Activated naive CD8-positive, alpha-beta T cell treated with anti-CD3 and anti-CD28 coated beads for 36 hours (primary cell): ENCODE measurements around the gene HOXC5. TPM values are rescaled to one million over a fixed set of nuclear protein-coding genes. Genes with fewer than 3 reads are reported as not detected.

Experiments
- DNase-seq: peaks from one replicate; pipeline ENCODE4 v3.0.0; 2021
- H3K27ac Mint-ChIP-seq: one replicate; pipeline ENCODE4 v1.8.0; 2022; ENCODE audit warnings: mild to moderate bottlenecking, moderate library complexity, mixed read lengths
- H3K27me3 Mint-ChIP-seq: one replicate; pipeline ENCODE4 v1.8.0; 2022; ENCODE audit warnings: mild to moderate bottlenecking, mixed read lengths
- H3K36me3 Mint-ChIP-seq: one replicate; pipeline ENCODE4 v1.8.0; 2021; ENCODE audit warnings: mild to moderate bottlenecking, mixed read lengths
- H3K4me1 Mint-ChIP-seq: one replicate; pipeline ENCODE4 v1.8.0; 2021; ENCODE audit warnings: mixed read lengths
- H3K4me3 Mint-ChIP-seq: one replicate; pipeline ENCODE4 v1.8.0; 2022; ENCODE audit warnings: mild to moderate bottlenecking, moderate library complexity, mixed read lengths
- H3K9me3 Mint-ChIP-seq: one replicate; pipeline ENCODE4 v1.8.0; 2022; ENCODE audit warnings: mixed read lengths
- total RNA-seq, 2 experiments: library from RNA; stranded (reverse); gene quantifications; one replicate each; pipeline ENCODE4 v1.2.3, GENCODE V29; 2021

HOXC5 gene
- total RNA-seq, 2 experiments from 2014 or later: not detected

GRCh38 chr12:54082397-54082892, 49.6 kb downstream of the HOXC5 start:
- no peaks in the 10 kb centered on the region for H3K36me3 Mint-ChIP-seq
- H3K4me1 Mint-ChIP-seq: peaks cover 19% of the 10 kb centered on the region
- peak overlapping the region; percentile 93 for H3K27ac Mint-ChIP-seq
- DNase-seq: peak; percentile 32
- no peaks in the 10 kb centered on the region for H3K9me3 Mint-ChIP-seq
- H3K4me3 Mint-ChIP-seq: peak overlapping the region; percentile 83
- peaks cover 5% of the 10 kb centered on the region for H3K27me3 Mint-ChIP-seq

Other genes with a start within 250 kb of the HOXC5 start
- gene HOXC13, start 94.2 kb upstream of the HOXC5 start, total RNA-seq: not detected
- gene HOXC12, start 78.1 kb upstream of the HOXC5 start, total RNA-seq: not detected
- gene HOXC11, start 59.9 kb upstream of the HOXC5 start, total RNA-seq: not detected
- not detected for gene HOTAIR, start 58.1 kb upstream of the HOXC5 start, total RNA-seq
- not detected for gene HOXC10, start 47.9 kb upstream of the HOXC5 start, total RNA-seq
- gene HOXC9, start 32.9 kb upstream of the HOXC5 start, total RNA-seq: not detected
- gene HOXC8, start 24.1 kb upstream of the HOXC5 start, total RNA-seq: not detected
- gene HOXC6, start 4.6 kb upstream of the HOXC5 start, total RNA-seq: not detected
- gene HOXC4, start 20.8 kb downstream of the HOXC5 start, total RNA-seq: 1 to 10 TPM in 1 of 2 experiments, under 1 TPM in 1; 0.56 to 1.0 TPM
- gene SMUG1, start 155.9 kb downstream of the HOXC5 start, total RNA-seq: 10 to 100 TPM; 18.0 to 18.3 TPM
- gene CBX5, start 247.1 kb downstream of the HOXC5 start, total RNA-seq: 100 to 1,000 TPM; 101 to 105 TPM
- gene HNRNPA1, start 247.7 kb downstream of the HOXC5 start, total RNA-seq: 1,000 to 10,000 TPM; 2,335 to 2,367 TPM